Activated naive CD8-positive, alpha-beta T cell treated with anti-CD3 and anti-CD28 coated beads, Interleukin-2, amount 10 ng/mL, durations not matched to agents 7 days and 5 days (primary cell): ENCODE data around the gene HOMER2. TPM values are rescaled to one million over a fixed set of nuclear protein-coding genes. Genes with fewer than 3 reads are reported as not detected.
A peak's percentile ranks its signal among the peaks of the same experiment; 100 is the strongest.

Experiments used
- ATAC-seq: fragments of 150-1000 bp; cut with Tn5 transposase; one replicate; pipeline ENCODE4 v1.10.0; 2021; ENCODE audit warnings: low read depth, moderate library complexity
- POLR2A ChIA-PET: fragments of 350-600 bp; sonication (Branson Sonifier 250); formaldehyde crosslinking; loops from one replicate; lab custom pipeline; 2021; ENCODE audit warnings: antibody characterized with exemption; lab: Charles Lee
- DNase-seq: peaks from one replicate; pipeline ENCODE4 v3.0.0; 2021
- H3K27ac Mint-ChIP-seq: one replicate; pipeline ENCODE4 v1.8.0; 2022; ENCODE audit warnings: mild to moderate bottlenecking, mixed read lengths
- H3K27me3 Mint-ChIP-seq: one replicate; pipeline ENCODE4 v1.8.0; 2022; ENCODE audit warnings: mild to moderate bottlenecking, moderate library complexity, mixed read lengths
- H3K36me3 Mint-ChIP-seq: one replicate; pipeline ENCODE4 v1.8.0; 2021; ENCODE audit warnings: mild to moderate bottlenecking, mixed read lengths
- H3K4me1 Mint-ChIP-seq: one replicate; pipeline ENCODE4 v1.8.0; 2021; ENCODE audit warnings: mixed read lengths
- H3K4me3 Mint-ChIP-seq: one replicate; pipeline ENCODE4 v1.8.0; 2022; ENCODE audit warnings: mild to moderate bottlenecking, moderate library complexity, mixed read lengths
- H3K9me3 Mint-ChIP-seq: one replicate; pipeline ENCODE4 v1.8.0; 2021; ENCODE audit warnings: mixed read lengths
- total RNA-seq, 2 experiments: library from RNA; stranded (reverse); gene quantifications; one replicate each; pipeline ENCODE4 v1.2.3, GENCODE V29; 2021

The HOMER2 gene
- total RNA-seq, 2 experiments from 2014 or later, result 6.3 to 6.6 TPM

DNA sequence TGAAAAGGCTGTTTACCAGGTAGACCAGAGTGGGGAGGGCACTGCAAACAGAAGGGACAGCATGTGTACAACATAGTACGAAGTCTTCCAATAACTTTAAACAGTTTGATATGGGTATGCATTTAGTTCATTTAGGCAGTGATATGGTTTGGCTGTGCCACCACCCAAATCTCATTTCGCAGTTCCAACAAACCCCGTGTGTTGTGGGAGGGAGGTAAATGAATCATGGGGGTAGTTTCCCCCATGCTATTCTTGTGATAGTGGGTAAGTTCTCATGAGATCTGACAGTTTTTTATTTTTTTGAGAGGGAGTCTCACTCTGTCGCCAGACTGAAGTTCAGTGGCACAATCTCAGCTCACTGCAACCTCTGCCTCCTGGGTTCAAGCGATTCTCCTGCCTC, 25.9 kb upstream of the HOMER2 start:
- POLR2A ChIA-PET, result no interaction called here

DNA sequence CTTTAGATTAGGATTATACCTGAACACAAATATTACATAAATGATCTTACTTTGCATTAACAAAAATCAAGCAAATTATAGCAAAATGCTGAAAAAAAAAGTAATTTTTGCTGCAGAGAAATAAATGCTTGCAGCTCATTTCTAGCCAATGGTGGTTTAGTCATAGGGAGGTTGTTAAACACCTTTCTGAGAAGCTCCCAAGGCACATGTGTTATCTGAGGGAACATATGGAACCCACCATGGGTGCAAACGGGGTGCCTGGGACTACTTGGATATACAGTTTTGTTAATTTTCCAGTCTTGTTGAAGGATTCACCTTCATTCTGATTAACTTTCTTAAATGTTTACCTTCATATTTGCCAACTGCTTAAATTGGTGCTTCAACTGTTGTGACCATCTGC, 24.6 kb upstream of the HOMER2 start:
- H3K27me3 Mint-ChIP-seq, result no peaks in the 10 kb centered on the region
- H3K27ac Mint-ChIP-seq, result no peak overlapping the region
- POLR2A ChIA-PET, result no interaction called here
- H3K4me3 Mint-ChIP-seq, result no peak overlapping the region
- peaks cover 8% of the 10 kb centered on the region for H3K36me3 Mint-ChIP-seq
- peaks cover 8% of the 10 kb centered on the region for H3K4me1 Mint-ChIP-seq
- H3K9me3 Mint-ChIP-seq, result no peaks in the 10 kb centered on the region
- ATAC-seq (no peak), DNase-seq (no peak)

More for the DNA sequence above, 25.9 kb upstream of the HOMER2 start:
- ATAC-seq (no peak), DNase-seq (no peak)
- H3K4me1 Mint-ChIP-seq, result peaks cover 9% of the 10 kb centered on the region
- no peak overlapping the region for H3K27ac Mint-ChIP-seq
- H3K27me3 Mint-ChIP-seq, result no peaks in the 10 kb centered on the region
- H3K4me3 Mint-ChIP-seq, result no peak overlapping the region
- H3K9me3 Mint-ChIP-seq, result no peaks in the 10 kb centered on the region
- H3K36me3 Mint-ChIP-seq, result peaks cover 8% of the 10 kb centered on the region

DNA sequence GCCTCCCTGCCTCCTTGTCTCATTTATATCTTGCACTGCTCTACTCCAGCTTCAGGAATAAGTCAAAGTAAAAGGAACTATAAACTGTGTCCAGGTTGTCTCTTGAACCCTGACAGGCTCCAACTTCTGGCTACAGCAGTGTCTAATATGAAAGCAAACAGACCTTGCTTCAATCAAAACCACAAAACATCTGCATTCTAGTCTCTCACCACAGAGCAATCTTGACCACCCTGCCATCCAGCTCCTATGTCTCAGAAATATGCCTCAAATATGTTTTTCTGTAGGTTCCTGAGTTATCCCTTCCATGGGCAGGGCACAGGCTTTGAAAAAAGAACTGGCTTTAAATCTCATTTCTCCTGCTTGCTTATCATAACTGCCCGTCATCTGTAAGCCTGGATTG, 20.5 kb upstream of the HOMER2 start:
- H3K27ac Mint-ChIP-seq, result no peak overlapping the region
- no peak for ATAC-seq
- no peak for DNase-seq
- H3K4me1 Mint-ChIP-seq, result peaks cover 10% of the 10 kb centered on the region
- POLR2A ChIA-PET, result interaction anchor here (2.8 kb wide), 1 partner anchor 13 kb away, joined by 10 read pairs; the partner anchor contains the start of gene RAMAC
- H3K27me3 Mint-ChIP-seq, result peaks cover 3% of the 10 kb centered on the region
- H3K9me3 Mint-ChIP-seq, result no peaks in the 10 kb centered on the region
- peaks cover 3% of the 10 kb centered on the region for H3K36me3 Mint-ChIP-seq
- H3K4me3 Mint-ChIP-seq, result no peak overlapping the region

DNA sequence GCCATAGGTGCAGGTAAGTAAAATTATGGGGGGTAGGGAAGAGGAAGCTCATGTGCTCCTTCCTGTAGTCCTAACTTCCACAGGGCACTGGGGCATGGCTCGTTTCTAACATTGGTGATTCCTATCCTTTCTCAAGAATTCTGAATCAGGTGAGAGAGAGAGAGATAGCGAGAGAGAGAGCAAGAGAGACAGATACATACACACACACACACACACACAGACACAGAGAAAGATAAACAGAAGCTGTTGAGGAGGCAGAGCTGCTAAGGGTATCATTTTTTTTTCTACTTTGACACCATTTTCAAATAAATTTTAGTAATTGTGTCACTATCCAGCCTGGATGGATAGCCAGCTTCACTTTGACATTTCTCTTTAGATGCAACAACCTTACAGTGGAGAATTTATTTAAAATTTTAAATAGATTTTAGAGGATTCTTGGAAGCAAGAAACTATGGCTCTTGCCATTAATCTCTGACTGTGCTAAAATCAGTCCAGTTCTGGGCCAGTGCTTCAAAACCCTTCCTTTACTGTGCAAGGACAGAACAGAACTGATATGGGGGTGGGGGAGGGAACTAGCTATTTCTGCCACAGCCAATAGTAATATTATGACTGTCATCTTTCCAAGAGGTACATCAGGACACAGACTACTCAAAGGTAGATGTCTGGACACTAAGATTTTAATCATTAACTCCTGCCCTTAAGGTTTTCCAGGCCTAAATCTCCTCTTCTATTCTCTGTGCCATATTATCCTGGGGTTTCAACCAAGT, 18.9 kb upstream of the HOMER2 start:
- Mint-ChIP-seq H3K9me3 (no peaks in the 10 kb centered on the region), H3K27ac (no peak overlapping the region), H3K27me3 (peaks cover 3% of the 10 kb centered on the region), H3K4me1 (peaks cover 16% of the 10 kb centered on the region), H3K36me3 (peaks cover 2% of the 10 kb centered on the region), H3K4me3 (no peak overlapping the region)
- DNase-seq (no peak), ATAC-seq (no peak)
- POLR2A ChIA-PET, result interaction anchor here (2.8 kb wide), 1 partner anchor 15 kb away, joined by 10 read pairs; the partner anchor contains the start of gene RAMAC

DNA sequence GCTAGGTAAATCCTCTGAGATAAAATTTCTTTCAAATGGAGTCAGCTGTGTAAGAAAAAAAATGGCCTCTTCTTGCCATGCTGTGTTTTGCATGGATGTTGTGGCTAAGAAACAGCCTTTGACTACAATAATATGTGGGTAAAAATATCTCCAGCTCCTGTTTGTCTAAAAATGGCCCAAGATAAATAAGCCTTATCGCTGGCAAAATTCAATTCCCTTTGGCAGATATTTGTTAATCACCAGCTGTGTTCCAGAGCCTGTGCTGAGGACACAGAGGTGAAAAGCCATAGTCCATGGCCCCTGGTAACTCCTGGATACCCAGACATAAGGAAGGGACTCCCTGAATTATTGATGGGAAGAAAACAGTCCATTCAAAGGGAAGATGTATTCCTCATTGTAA, 18.2 kb upstream of the HOMER2 start:
- Mint-ChIP-seq H3K36me3 (peaks cover 2% of the 10 kb centered on the region), H3K27ac (no peak overlapping the region), H3K27me3 (peaks cover 3% of the 10 kb centered on the region), H3K9me3 (no peaks in the 10 kb centered on the region), H3K4me3 (no peak overlapping the region), H3K4me1 (peaks cover 23% of the 10 kb centered on the region)
- POLR2A ChIA-PET, result interaction anchor here (2.8 kb wide), 1 partner anchor 15 kb away, joined by 10 read pairs; the partner anchor contains the start of gene RAMAC
- ATAC-seq, result no peak
- no peak for DNase-seq

DNA sequence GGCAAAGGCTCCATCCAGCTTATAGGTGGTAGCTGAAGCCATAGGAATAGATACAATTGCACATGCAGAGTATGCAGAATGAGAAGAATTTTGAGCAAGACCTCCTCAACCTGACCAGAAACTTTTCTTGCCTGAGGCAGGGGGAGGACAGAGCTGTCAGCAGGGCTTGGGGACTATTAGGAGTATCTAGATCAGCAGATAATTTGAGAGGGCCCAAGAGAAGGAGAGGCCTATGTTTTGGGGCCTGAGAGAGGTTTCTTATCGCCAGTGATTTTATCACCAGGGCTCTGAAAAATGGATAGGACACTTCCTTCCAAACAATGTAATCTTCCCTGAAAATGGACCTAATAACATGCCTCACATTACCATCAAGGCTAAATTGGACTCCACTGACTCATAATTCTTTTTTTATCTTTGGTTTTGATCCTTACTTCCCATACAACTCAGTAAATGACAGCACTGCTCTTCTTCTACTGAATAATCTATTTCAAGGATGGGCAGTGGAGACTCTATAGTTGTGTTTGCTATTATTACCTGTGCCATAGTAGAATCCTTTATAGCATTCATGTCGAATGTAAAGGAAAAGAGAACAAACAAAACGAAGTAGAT, 17.7 kb upstream of the HOMER2 start:
- DNase-seq, result no peak
- Mint-ChIP-seq H3K36me3 (peaks cover 2% of the 10 kb centered on the region), H3K9me3 (no peaks in the 10 kb centered on the region), H3K4me3 (no peak overlapping the region), H3K4me1 (peaks cover 24% of the 10 kb centered on the region), H3K27me3 (peaks cover 3% of the 10 kb centered on the region), H3K27ac (no peak overlapping the region)
- POLR2A ChIA-PET, result interaction anchor here (2.8 kb wide), 1 partner anchor 16 kb away, joined by 10 read pairs; the partner anchor contains the start of gene RAMAC
- ATAC-seq, result no peak

DNA sequence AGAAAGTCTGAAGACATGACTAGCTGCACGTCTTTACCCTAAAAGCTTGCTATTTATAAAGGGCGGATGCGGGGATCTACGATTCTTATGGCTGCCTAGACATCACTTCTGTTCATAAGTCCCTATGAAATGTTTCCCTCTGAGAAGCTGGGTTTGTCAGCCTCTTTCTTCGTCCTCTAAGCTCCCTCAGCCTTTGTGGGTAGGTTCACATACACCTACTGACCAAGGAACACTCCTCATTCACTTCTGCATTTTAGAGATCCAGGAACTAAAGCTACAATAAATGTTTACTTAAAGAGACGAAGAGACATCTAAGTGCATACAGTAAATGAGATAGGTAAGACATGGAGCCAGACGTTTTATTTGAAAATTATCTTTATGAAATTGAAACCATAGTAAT, 16.8 kb upstream of the HOMER2 start:
- POLR2A ChIA-PET, result interaction anchor here (0.8 to 1.0 kb wide), 2 partner anchors 42 to 98 kb away, joined by 4 read pairs; partner anchors contain the start of genes BTBD1 and C15orf40
- Mint-ChIP-seq H3K27me3 (peaks cover 3% of the 10 kb centered on the region), H3K9me3 (no peaks in the 10 kb centered on the region), H3K27ac (no peak overlapping the region), H3K4me3 (no peak overlapping the region), H3K4me1 (peaks cover 24% of the 10 kb centered on the region), H3K36me3 (peaks cover 2% of the 10 kb centered on the region)
- DNase-seq (no peak), ATAC-seq (no peak)

DNA sequence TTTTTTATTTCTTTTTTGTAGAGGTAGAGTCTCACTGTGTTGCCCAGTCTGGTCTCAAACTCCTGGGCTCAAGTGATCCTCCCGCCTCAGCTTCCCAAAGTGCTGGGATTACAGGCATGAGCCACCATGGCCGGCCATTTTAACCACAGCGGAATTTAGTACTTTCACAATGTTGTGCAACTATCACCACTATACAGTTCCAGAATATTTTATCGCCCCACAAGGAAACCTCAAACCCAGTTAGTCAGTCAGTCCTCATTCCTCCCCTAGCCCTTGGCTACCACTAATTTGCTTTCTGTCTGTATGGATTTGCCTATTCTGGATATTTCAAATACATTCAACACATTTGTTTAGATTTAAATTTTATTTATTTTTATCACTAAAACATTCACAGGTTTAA, 15.5 kb upstream of the HOMER2 start:
- no peak for ATAC-seq
- H3K4me1 Mint-ChIP-seq, result peaks cover 22% of the 10 kb centered on the region

DNA sequence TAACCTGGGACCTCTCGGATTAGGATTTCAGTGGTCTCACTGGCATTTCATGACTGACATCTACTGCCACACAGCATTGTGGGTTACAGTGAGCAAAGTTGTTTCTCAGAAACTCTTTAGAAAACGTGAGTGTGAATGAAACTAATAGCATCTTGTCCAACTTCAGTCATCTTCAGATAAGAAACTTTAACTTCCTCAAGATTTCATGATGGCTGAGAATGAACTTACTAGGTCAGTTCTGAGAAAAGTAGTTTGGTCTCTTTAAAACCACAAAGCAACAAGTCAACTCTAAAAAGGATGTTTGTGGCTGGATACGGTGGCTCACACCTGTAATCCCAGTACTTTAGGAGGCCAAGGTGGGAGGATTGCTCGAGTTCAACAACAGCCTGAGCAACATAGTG, 14.2 kb upstream of the HOMER2 start:
- Mint-ChIP-seq H3K36me3 (peaks cover 2% of the 10 kb centered on the region), H3K4me3 (peak overlapping the region; percentile 44), H3K4me1 (peaks cover 21% of the 10 kb centered on the region), H3K27ac (peak overlapping the region; percentile 47), H3K9me3 (no peaks in the 10 kb centered on the region), H3K27me3 (peaks cover 8% of the 10 kb centered on the region)
- ATAC-seq (peak; percentile 81), DNase-seq (no peak)
- POLR2A ChIA-PET, result interaction anchor here (1.3 kb wide), 1 partner anchor 19 kb away, joined by 7 read pairs; the partner anchor contains the start of gene RAMAC

More for the DNA sequence above, 15.5 kb upstream of the HOMER2 start:
- H3K27ac Mint-ChIP-seq, result no peak overlapping the region
- H3K9me3 Mint-ChIP-seq, result no peaks in the 10 kb centered on the region
- no peak overlapping the region for H3K4me3 Mint-ChIP-seq
- H3K36me3 Mint-ChIP-seq, result peaks cover 2% of the 10 kb centered on the region
- H3K27me3 Mint-ChIP-seq, result peaks cover 8% of the 10 kb centered on the region
- DNase-seq, result no peak
- POLR2A ChIA-PET, result interaction anchor here (0.6 kb wide), 1 partner anchor 14 kb away, joined by 3 read pairs; no protein-coding TSS in a partner anchor

DNA sequence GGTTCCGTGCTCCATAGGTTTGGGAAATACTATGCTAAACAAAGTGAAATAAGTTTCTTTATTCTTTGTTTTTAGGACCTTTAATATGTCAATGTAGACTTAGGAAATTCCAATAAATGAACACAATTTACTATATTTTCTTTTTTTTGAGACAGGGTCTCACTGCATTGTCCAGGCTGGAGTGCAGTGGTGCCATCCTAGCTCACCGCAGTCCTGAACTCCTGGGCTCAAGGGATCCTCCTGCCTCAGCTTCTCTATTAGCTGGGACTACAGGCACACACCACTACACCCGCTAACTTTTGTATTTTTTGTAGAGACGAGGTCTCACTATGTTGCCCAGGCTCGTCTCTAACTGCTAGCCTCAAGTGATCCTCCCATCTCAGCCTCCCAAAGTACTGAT, 12.4 kb upstream of the HOMER2 start:
- Mint-ChIP-seq H3K36me3 (peaks cover 2% of the 10 kb centered on the region), H3K4me3 (no peak overlapping the region), H3K27me3 (peaks cover 6% of the 10 kb centered on the region), H3K9me3 (no peaks in the 10 kb centered on the region), H3K27ac (no peak overlapping the region), H3K4me1 (peaks cover 21% of the 10 kb centered on the region)
- ATAC-seq, result no peak
- DNase-seq, result no peak
- POLR2A ChIA-PET, result no interaction called here

DNA sequence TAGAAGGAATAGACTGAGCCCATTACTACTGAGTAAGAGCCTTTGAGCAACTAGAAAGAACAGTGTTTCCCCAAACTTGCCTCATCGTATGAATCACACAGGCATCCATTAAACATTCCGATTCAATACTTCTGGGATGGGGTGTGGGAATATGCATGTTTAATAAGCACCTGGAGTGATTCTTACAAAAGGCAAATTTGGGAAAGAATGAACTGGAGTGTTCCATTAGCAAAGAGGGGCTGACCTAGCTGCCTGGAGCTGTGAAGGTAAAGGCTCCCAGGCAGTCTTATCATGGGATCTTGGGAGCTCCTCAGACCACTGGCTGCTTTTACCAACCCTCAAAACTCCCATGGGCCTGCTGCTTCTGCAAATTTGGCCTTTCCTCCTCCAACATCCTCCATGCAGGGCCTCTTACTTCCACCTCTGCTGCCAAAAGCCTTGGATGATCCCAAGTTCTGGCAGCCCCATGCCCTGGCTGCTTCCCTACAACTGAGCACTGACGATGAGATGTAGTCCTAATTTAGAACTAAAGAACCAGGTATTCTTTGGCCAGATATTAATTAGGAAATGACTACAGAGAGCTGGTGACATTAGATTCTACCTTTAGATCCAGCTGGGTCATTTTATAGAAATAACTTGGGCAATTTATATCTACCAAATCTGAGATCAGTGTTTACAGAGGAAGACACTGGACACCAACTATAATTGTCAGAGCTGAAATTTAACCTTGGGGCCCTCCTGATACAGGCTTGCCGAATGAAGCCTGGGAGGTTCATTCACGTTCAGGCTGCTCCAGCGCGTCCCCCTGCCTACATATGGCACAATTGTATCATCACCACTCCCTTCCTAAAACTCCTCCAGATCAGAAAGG, 11.2 kb upstream of the HOMER2 start:
- H3K27ac Mint-ChIP-seq, result no peak overlapping the region
- no peak overlapping the region for H3K4me3 Mint-ChIP-seq
- H3K36me3 Mint-ChIP-seq, result peaks cover 2% of the 10 kb centered on the region
- DNase-seq, result no peak
- no peaks in the 10 kb centered on the region for H3K9me3 Mint-ChIP-seq
- H3K4me1 Mint-ChIP-seq, result peaks cover 20% of the 10 kb centered on the region
- POLR2A ChIA-PET, result no interaction called here
- no peak for ATAC-seq
- peaks cover 5% of the 10 kb centered on the region for H3K27me3 Mint-ChIP-seq

DNA sequence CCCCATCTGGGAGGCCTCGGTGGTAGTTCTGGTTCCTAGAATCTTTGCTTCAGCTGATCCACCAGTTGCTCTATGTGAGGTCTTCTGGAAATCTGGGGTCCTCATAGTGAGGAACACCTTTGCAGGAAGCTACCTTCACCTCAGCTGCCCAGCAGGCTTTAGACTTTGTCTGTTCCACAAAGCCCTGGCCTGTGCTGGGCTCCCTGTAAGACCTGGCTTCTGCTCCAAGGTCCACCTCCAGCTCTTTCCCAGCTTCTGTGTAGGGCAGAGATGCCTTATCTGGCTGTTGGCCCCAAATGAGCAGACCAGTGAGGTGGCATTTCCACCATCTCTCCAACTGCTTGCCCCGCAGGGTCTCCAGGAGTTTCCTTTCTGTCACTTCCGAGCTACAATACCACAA, 8.2 kb upstream of the HOMER2 start:
- Mint-ChIP-seq H3K36me3 (peaks cover 2% of the 10 kb centered on the region), H3K27me3 (peaks cover 5% of the 10 kb centered on the region), H3K9me3 (no peaks in the 10 kb centered on the region), H3K27ac (no peak overlapping the region), H3K4me3 (no peak overlapping the region), H3K4me1 (peaks cover 7% of the 10 kb centered on the region)
- no peak for DNase-seq
- ATAC-seq, result no peak
- POLR2A ChIA-PET, result no interaction called here

DNA sequence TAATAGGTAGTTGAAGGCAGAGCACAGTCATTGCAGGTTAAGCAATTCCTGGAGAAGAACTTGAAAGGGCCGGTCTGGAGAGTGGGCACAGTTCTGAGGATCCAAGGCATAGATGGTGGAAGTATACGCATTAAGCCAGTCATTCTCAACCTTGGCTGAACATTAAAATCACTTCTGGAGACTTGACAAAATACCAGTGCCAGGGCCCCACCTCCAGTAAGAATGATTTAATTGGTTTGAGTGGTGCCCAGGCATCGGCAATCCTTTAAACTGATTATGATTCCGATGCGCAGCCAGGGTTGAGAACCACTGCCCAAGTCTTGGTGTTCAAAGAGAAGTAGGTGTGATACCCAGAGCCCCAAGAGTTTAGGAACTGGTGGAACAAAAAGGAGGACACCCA, 6.9 kb upstream of the HOMER2 start:
- no peaks in the 10 kb centered on the region for H3K9me3 Mint-ChIP-seq
- H3K27me3 Mint-ChIP-seq, result peaks cover 5% of the 10 kb centered on the region
- H3K4me3 Mint-ChIP-seq, result no peak overlapping the region
- H3K4me1 Mint-ChIP-seq, result peaks cover 4% of the 10 kb centered on the region
- no peak overlapping the region for H3K27ac Mint-ChIP-seq
- POLR2A ChIA-PET, result no interaction called here
- DNase-seq (no peak), ATAC-seq (no peak)
- H3K36me3 Mint-ChIP-seq, result peaks cover 2% of the 10 kb centered on the region
